OCI-M2 (cell line): ENCODE data around the gene PACRG.

ENCODE experiments used
- DNase-seq: peaks from one replicate; lab custom pipeline; 2025; ENCODE audit not compliant: unreplicated experiment; lab: John Stamatoyannopoulos, UW

The PACRG gene

DNA sequence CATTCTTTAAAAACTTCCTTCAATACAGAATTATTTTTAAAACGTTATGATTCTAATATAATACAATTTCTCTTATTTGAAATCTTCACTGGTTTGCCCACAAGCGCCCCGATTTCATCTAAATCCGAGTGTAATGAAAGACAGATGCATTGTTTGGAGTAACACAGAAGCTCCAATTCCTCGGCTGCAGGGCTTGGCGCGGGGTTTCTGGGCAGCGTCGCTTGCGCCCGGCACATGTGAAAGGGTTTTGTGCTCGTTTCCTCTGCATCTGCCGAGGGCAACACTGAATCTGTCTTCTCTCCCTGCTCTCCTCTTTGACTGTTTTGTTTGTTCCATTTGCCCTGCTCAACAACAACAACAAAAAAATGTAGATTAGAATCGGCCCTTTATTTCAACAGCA, 438.1 kb downstream of the PACRG start:
- DNase-seq = no peak

GRCh38 chr6:163166507-163166906, 438.7 kb downstream of the PACRG start:
- DNase-seq = no peak

- DNase-seq = no peak
Measured at GRCh38 chr6:163169521-163169920, 441.7 kb downstream of the PACRG start.

DNA sequence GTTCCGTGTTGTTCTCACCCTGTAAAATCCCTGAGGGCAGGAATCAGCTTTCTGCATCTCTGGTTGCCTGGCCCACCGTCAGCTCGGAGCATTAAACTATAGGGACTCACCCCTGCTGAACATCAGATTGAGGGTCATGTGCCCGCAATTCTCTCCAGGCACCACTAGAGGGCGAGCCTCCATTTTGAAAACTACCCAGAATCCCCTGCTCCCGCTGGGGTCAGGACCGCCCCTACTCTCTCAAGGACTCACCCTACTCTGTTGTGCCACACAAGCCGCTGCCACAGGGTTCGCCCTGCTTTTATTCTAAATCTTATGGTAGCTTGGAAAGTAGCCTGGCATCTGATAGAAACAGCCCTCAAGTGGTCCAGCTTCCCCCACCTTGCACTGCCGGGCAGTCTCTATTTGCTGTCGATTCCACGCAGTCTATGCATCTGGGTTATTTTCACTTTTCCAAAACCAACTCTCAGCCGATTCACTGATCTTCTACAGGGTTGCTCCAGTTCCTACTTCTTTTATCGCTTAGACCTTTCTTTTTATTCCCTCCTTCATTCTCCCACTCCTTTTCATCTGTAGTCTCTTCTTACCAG, 442.6 kb downstream of the PACRG start:
- DNase-seq = no peak

DNA sequence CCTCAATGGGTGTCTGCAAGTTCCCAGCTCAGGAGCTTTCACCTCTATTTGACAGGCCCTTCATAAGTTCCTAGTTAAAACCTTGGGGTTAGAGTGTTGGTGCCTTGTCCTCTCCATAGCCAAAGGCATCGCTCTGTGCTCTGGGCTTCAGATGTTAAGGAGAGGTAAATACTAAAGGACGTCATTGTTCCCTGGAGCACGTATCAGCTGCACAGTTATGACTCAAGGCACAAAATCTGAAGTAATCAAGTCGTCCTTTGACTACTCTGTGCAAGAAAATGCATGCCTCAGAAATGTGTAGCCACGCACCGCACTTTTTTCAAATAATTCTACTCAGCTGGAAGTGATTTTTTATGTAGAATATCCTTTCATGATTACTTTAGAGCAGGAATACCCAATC, 446.0 kb downstream of the PACRG start:
- no peak for DNase-seq

GRCh38 chr6:163175301-163175700, 447.5 kb downstream of the PACRG start:
- DNase-seq = no peak

DNA sequence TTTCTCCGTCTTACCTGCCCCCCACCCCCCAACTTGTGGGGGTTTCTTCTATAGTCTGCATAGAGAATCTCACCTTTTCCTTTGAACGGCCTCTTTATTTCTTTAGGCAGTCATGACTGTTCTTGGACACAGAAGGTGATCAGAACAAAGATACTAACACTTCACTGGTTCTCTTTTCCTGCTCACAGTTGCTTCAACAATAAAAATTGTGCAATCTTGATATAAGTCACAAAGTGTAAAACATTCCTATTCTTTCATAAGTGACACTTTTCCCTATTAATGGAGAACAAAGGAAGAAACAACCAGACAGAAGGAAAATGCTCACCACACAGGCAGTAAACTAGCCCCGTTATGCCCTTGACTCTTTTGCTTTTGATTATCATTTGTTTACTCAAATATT, 448.3 kb downstream of the PACRG start:
- DNase-seq = no peak

- DNase-seq = no peak
Measured at GRCh38 chr6:163177007-163177406, 449.2 kb downstream of the PACRG start.

DNA sequence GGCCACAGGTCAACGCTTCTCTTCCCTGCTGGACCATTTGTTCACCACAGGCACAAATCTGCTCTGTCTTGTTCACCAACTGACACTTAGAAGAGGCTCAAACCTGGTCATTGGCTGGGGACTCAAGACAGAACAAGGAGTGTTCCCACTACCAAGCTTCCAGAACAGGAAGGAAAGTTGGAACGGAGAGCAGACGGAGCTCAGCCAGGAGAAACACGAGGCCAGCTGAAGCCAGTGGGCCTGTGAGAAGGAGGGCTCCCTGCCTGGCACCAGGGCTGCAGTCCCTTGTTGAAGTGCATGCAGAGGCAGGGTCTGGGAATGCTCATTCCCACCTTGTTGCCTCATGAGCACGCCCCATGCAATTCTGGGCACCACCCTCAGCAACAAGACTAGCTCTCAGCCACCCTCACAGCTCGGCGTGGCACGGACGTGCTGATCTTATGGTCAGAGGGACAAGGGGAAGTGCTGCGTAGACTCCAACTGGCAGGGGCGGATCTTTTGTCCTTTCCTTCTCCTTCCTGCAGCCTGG, 450.2 kb downstream of the PACRG start:
- no peak for DNase-seq

GRCh38 chr6:163179061-163179460, 451.3 kb downstream of the PACRG start:
- no peak for DNase-seq

- no peak for DNase-seq
Measured at GRCh38 chr6:163179721-163180120, 451.9 kb downstream of the PACRG start.

DNA sequence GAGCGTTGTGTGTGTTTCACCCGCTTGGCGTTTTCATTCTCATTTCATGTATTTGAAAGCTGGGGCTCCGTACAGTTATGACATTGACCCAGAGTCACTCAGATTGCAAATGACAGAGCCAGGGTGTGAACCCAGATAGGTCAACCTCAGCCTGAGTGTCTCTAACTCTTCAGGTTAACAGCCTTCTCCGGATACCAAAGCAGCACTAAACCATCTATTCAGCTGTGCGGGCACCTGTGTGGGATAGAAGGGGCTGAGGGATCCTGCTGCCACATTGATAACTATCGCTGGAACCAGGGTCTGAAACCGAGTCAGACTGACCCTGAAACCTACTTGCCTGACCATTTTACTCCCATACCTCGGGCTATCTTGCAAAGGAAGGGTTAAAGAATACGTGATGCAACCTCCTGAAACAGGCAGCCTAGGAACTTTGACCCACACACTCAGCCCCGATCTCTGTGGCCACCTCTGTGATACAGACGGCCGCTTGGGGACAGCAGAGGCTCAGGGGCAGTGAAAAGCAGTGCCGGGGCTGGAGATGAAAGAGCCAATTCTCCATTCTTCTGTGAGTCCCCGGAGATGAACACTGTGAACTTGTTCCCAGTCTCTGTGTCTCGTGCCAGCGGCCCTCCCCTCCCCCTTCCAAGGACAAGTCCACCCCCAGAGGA, 453.2 kb downstream of the PACRG start:
- no peak for DNase-seq

DNA sequence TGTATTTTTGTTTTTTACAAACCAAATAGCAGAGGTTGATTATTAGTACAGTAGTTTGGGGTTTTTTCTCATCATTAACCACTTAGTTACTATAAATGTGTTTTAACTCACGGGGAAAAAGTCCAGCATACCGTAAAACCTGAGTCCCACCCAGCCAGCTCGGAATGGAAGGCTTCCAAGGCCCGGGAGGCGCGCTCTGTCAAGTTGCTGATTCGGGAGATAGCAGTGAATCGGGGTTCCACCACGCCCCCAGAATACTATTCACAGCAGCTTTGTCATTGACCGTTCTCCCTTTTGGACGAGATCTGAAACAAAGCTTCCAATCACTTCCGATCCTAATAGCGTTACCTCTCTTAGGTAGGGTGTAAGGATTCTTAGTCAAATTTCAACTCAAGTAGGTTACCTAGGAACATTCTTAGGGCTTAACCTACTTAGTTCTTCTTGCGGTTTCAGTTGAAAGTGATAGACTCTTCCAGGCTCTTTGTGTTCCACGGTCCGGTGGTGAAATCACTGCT, 453.9 kb downstream of the PACRG start:
- DNase-seq = no peak

DNA sequence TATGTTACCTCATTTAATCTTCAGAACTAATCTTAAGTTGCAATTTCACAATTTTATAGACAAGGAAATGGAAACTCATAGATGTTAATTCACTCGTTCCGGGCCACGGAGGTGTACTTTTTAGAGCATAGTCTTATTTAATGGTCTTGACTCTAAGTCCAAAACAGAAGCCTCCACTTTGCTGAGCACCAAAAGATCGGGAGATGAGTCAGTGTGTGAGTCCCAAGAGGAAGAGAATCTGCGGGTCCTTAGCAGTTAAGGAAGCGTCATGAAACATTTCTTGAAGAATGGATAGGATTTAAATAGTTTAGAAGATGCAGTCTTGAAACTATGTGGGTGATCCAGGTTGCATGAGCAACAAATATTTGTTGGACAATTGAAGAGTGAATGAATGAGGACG, 454.9 kb downstream of the PACRG start:
- DNase-seq = no peak

GRCh38 chr6:163183806-163184205, 456.0 kb downstream of the PACRG start:
- DNase-seq = no peak

GRCh38 chr6:163185744-163186143, 458.0 kb downstream of the PACRG start:
- no peak for DNase-seq

DNA sequence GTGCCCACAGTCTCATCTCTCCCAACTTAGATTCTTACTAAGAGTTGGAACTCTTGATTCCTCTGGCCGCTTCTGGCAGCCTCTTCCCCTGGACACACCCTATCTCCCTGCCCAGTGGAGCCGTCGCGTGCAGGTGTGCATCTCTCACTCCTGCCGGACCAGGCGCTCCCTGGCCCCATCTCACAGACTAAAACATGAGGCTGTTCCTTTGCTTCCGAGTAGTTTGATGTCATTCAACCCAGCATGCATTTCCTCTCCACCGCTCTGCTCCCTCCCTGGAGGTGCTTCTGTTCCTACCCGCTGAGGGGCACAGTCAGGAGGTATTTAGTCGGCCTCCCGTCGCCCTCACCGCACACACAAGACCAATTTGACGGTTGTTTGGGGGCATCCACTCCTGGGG, 458.8 kb downstream of the PACRG start:
- no peak for DNase-seq

- DNase-seq = no peak
Measured at GRCh38 chr6:163187201-163187600, 459.4 kb downstream of the PACRG start.

GRCh38 chr6:163187606-163188005, 459.8 kb downstream of the PACRG start:
- no peak for DNase-seq

DNA sequence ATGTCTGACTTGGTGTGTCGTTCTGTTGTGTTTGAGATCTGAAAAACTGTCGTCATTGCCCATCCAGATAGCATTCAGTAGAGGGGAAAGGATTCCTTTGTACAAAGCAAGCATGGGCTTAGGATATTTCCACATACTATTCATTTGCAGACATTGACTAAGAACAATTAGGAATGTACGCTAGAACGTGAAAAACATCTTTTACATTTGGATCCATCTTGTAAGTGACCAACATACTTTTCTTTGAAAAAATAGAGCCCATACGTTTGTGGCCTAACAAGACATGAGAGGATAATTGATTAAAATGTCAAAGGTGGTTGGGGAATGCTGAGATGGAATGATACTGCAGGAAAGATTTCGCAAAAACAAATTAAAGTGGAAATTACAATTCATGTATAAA, 461.0 kb downstream of the PACRG start:
- no peak for DNase-seq

- DNase-seq = no peak
Measured at GRCh38 chr6:163189609-163190008, 461.8 kb downstream of the PACRG start.

DNA sequence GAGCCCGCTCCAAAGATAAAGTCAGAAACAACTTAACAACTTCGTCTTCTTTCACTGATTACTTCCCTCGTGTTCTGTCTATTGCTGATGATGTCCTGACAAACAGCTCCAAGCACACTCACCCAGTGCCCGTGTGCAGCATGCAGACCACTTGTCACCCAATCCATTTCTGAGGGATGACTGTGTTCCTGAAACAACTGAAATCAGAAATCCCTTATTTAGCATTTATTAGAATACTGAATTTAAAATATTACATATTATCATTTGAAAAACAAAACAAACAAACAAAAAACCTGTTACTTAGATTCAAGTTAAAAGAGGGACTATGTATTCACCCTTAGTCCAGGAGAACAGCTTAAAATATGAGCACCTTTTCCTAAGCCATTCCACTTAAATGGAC, 463.0 kb downstream of the PACRG start:
- no peak for DNase-seq
